SK-N-SH treated with all-trans-retinoic acid at 6 μM for 48 hours (cell line): Measurements from ENCODE around the gene C12orf54.

Source experiments
- ARNTL ChIP-seq: fragments of 450-650 bp; formaldehyde crosslinking; IDR thresholded peaks from 2 replicates; pipeline ENCODE4 v1.5.0; 2020; ENCODE audit warnings: low read depth, mild to moderate bottlenecking, moderate library complexity, borderline replicate concordance
- ZFP30 ChIP-seq: fragments of 450-650 bp; formaldehyde crosslinking; IDR thresholded peaks from 2 replicates; pipeline ENCODE4 v1.5.0; 2022; ENCODE audit warnings: mild to moderate bottlenecking, moderate library complexity

DNA sequence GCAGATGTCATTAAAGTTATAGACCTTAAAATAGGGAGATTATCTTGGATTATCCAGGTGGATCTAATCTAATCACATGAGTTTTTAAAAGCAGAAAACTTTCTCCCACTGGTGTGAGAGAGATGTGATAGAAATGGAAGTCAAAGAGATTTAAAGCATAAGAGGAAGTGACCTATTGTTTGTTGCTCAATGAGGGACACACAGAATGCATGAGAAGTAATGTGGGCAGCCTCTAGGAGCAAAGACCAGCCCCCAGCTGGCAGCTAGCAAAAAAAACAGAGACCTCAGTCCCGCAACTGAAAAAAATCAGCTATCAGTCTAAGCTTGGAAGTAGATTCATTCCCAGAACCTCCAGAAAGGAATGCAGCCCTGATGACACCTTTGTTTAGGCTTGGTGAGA is 34.5 kb upstream of the C12orf54 start:
- TF ChIP-seq ZFP30 (CRISPR knock-in tag) (no peak), ARNTL (CRISPR knock-in tag) (no peak)
